ELF-1 (cell line): ENCODE results near the gene IL17C.
"Not testable (repeated sequence)": the region's sequence is repeated elsewhere in the genome, so short reads cannot be mapped to it uniquely, and the experiment has no call there.

Experiments
- DNase-seq: peaks from one replicate; pipeline ENCODE4 v3.0.0-alpha.2; 2016; ENCODE audit warnings: low read depth, low spot score

The IL17C gene

GRCh38 chr16:88638323-88639230 is at the start of gene IL17C:
IL17C (plus strand) TSS chr16:88638572; CDS start chr16:88638642, 70 bp downstream.
- no peak for DNase-seq

GRCh38 chr16:88588754-88589153 is 49.6 kb upstream of the IL17C start:
- DNase-seq = no peak

- no peak for DNase-seq
These were observed 48.9 kb upstream of the IL17C start for GRCh38 chr16:88589441-88589840.

- DNase-seq = no peak
These were observed 46.8 kb upstream of the IL17C start for GRCh38 chr16:88591577-88592021.

- DNase-seq = no peak
These were observed 45.3 kb upstream of the IL17C start for GRCh38 chr16:88593061-88593460.

GRCh38 chr16:88593489-88593888 is 44.9 kb upstream of the IL17C start:
- DNase-seq = no peak

- DNase-seq = no peak
These were observed 44.5 kb upstream of the IL17C start for GRCh38 chr16:88593910-88594309.

- no peak for DNase-seq
These were observed 43.3 kb upstream of the IL17C start for GRCh38 chr16:88595101-88595500.

- no peak for DNase-seq
These were observed 42.5 kb upstream of the IL17C start for GRCh38 chr16:88595921-88596320.

- no peak for DNase-seq
These were observed 41.9 kb upstream of the IL17C start for GRCh38 chr16:88596483-88596882.

GRCh38 chr16:88597856-88598491 is 40.4 kb upstream of the IL17C start:
- DNase-seq = no peak

GRCh38 chr16:88599092-88599733 is 39.2 kb upstream of the IL17C start:
- DNase-seq = no peak

GRCh38 chr16:88599825-88600538 is 38.4 kb upstream of the IL17C start:
- no peak for DNase-seq

GRCh38 chr16:88600539-88600896 is 37.9 kb upstream of the IL17C start:
- no peak for DNase-seq

- no peak for DNase-seq
These were observed 36.9 kb upstream of the IL17C start for GRCh38 chr16:88601313-88602036.

- no peak for DNase-seq
These were observed 36.3 kb upstream of the IL17C start for GRCh38 chr16:88602091-88602490.

GRCh38 chr16:88605186-88606147 is 32.9 kb upstream of the IL17C start:
- DNase-seq = no peak

- no peak for DNase-seq
These were observed 32.1 kb upstream of the IL17C start for GRCh38 chr16:88606148-88606757.

GRCh38 chr16:88608076-88608475 is 30.3 kb upstream of the IL17C start:
- DNase-seq = no peak

- DNase-seq = not testable (repeated sequence)
These were observed 28.9 kb upstream of the IL17C start for GRCh38 chr16:88609426-88609825.
